H1 (cell line): ENCODE results near the gene OR10H1.

ENCODE experiments used
- CHD1 ChIP-seq: IDR thresholded peaks from 2 replicates; pipeline ENCODE4 v1.6.1; 2012; ENCODE audit warnings: low read depth, low read length, improper control_type of control experiment
- CTCF ChIP-seq, 3 experiments: IDR thresholded peaks; 1 replicate in 2 of 3; 2 replicates in 1 of 3; pipeline versions ENCODE4 v1.5.1 to v1.6.1; 2011; ENCODE audit warnings: low read length in 3 of 3, mild to moderate bottlenecking in 3 of 3, inconsistent platforms in 2 of 3, low read depth in 1 of 3, moderate library complexity in 1 of 3; ENCODE audit not compliant: insufficient read depth in 1 of 3; ENCODE audit errors: control extremely low read depth in 1 of 3
- EP300 ChIP-seq, 2 experiments: IDR thresholded peaks; 1 replicate in 1 of 2; 2 replicates in 1 of 2; pipeline ENCODE4 v1.6.1; 2011 to 2012; ENCODE audit warnings: low read depth in 2 of 2, low read length in 2 of 2, mild to moderate bottlenecking in 2 of 2, borderline replicate concordance in 1 of 2, inconsistent platforms in 1 of 2, moderate library complexity in 1 of 2
- EZH2 ChIP-seq: fragments of 200-600 bp; sonication (generic); IDR thresholded peaks from 2 replicates; pipeline ENCODE4 v1.7.1; 2012; ENCODE audit warnings: low read depth, mild to moderate bottlenecking, moderate library complexity, low read length, inconsistent platforms; ENCODE audit not compliant: severe bottlenecking
- FOSL1 ChIP-seq: IDR thresholded peaks from 2 replicates; pipeline ENCODE4 v1.6.1; 2011; ENCODE audit warnings: mild to moderate bottlenecking, low read depth, low read length, moderate library complexity; ENCODE audit not compliant: insufficient read depth
- GTF2F1 ChIP-seq: IDR thresholded peaks from 2 replicates; pipeline ENCODE4 v1.6.1; 2012; ENCODE audit warnings: low read depth, low read length, improper control_type of control experiment, borderline replicate concordance
- MAX ChIP-seq: IDR thresholded peaks from 2 replicates; pipeline ENCODE4 v1.6.1; 2012; ENCODE audit warnings: inconsistent platforms
- POLR2A ChIP-seq, 2 experiments: IDR thresholded peaks; 1 replicate in 1 of 2; 2 replicates in 1 of 2; pipeline ENCODE4 v1.6.1; 2011; ENCODE audit warnings: low read depth in 2 of 2, low read length in 2 of 2, mild to moderate bottlenecking in 2 of 2; ENCODE audit errors: control extremely low read depth in 1 of 2
- SIN3A ChIP-seq, 2 experiments: IDR thresholded peaks in 1 of 2; conservative IDR thresholded peaks in 1 of 2; 2 replicates each; pipeline ENCODE4 v1.6.1; 2011 to 2012; ENCODE audit warnings: low read length in 2 of 2, improper control_type of control experiment in 1 of 2, low read depth in 1 of 2, mild to moderate bottlenecking in 1 of 2
- SP1 ChIP-seq: IDR thresholded peaks from 2 replicates; pipeline ENCODE4 v1.6.1; 2011; ENCODE audit warnings: low read depth, low read length
- TEAD4 ChIP-seq: IDR thresholded peaks from 2 replicates; pipeline ENCODE4 v1.6.1; 2012; ENCODE audit warnings: low read depth, low read length, inconsistent platforms, mixed read lengths

DNA sequence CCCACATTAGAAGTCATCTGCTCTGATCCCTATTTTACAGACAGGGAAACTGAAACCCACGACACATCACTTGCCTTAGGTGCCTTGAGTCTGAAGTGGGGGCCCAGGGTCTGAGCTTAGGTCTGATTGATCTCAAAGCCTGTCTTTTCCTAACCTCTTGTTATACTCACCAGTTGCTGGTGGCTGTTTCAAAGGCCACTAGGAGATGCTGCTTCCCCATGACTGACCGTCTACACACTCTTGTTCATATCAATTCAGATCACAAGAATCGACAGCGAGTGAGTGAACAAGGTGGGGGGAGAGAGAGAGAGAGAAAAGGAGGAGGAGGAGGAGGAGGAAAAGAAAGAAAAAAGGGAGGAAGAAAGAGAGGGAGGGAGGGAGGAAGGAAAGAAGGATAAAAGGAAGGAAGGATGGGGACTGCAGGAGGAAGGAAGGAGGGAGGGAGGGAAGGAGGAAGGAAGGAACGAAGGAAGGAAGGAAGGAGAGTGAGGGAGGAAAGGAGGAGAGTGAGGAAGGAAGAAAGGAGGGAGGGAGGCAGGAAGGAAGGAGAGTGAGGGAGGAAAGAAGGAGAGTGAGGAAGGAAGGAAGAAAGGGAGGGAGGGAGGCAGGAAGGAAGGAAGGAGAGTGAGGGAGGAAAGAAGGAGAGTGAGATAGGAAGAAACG lies 3.3 kb downstream of the OR10H1 start:
- no peak for TF ChIP-seq TEAD4
- TF ChIP-seq CHD1 = no peak
- no peak for TF ChIP-seq EZH2
- TF ChIP-seq MAX = no peak
- TF ChIP-seq EP300 (IDR thresholded peaks at IDR 0.05; ENCODE audit: borderline replicate concordance in 1 of 2, low read depth in 2 of 2, low read length in 2 of 2) = no peak
- TF ChIP-seq POLR2A (IDR thresholded peaks at IDR 0.05; ENCODE audit: control extremely low read depth in 1 of 2, low read depth in 2 of 2, low read length in 2 of 2) = no peak
- TF ChIP-seq FOSL1 = no peak
- TF ChIP-seq CTCF (IDR thresholded peaks at IDR 0.05; ENCODE audit: control extremely low read depth in 1 of 3, insufficient read depth in 1 of 3, low read depth in 1 of 3, low read length in 3 of 3) = no peak
- no peak for TF ChIP-seq SP1
- no peak for TF ChIP-seq SIN3A (conservative IDR thresholded peaks at IDR 0.05 in 1 of 2, IDR thresholded peaks at IDR 0.05 in 1 of 2; ENCODE audit: low read depth in 1 of 2, low read length in 2 of 2)
- no peak for TF ChIP-seq GTF2F1
